ENCODE data around the gene GRB10. TPM values are rescaled to one million over a fixed set of nuclear protein-coding genes. Genes with fewer than 3 reads are reported as not detected.

Gene GRB10
- total and polyA plus RNA-seq, 4 donors: 11.6 to 68.6 (median 41.0) TPM

DNA sequence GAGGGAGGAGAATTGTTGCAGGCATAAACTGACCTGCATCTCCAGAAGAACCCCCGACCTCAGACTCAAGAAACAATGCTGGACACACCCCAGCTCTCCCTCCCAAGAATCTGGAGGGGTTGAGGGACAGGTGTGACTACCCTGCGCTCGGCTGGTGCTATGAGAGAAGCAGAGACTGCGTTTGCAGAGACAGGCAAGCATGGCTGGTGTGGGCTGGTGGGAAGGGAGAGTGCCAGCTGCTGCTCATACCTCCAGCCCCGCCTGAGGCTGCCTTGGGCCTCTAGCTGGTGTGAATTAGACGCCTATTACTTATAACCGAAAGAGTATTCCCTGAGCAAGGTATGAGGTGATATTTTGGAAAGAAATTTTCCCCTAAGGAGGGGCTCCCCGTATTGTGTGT is 169.2 kb downstream of the GRB10 start:
- Histone ChIP-seq H3K9ac (ENCODE audit: insufficient read depth in 1 of 2, low read length in 2 of 2) (no peak overlapping the region), H3K27ac (ENCODE audit: low read depth in 1 of 2, low read length in 1 of 2) (no peak overlapping the region), H3K36me3 (ENCODE audit: control insufficient read depth in 4 of 4, insufficient read depth in 4 of 4, low read length in 4 of 4) (peaks cover 21 to 36% (median 33%) of the 10 kb centered on the region in 4 donors), H3K4me1 (ENCODE audit: control insufficient read depth in 5 of 5, insufficient read depth in 5 of 5, low read length in 5 of 5) (no peaks in the 10 kb centered on the region), H3K4me3 (no peak overlapping the region), H3K9me3 (ENCODE audit: control insufficient read depth in 4 of 4, insufficient read depth in 3 of 4, low read length in 3 of 4) (no peaks in the 10 kb centered on the region), H3K27me3 (ENCODE audit: control insufficient read depth in 3 of 3, insufficient read depth in 3 of 3, low read length in 2 of 3) (no peaks in the 10 kb centered on the region)
- ATAC-seq (ENCODE audit: insufficient read depth, low FRiP score) (no peak), DNase-seq (no peak)
- WGBS, 2 donors: 92 to 94% methylated on average over 8 of the region's 8 CpGs
- TF ChIP-seq, protein P1, sequence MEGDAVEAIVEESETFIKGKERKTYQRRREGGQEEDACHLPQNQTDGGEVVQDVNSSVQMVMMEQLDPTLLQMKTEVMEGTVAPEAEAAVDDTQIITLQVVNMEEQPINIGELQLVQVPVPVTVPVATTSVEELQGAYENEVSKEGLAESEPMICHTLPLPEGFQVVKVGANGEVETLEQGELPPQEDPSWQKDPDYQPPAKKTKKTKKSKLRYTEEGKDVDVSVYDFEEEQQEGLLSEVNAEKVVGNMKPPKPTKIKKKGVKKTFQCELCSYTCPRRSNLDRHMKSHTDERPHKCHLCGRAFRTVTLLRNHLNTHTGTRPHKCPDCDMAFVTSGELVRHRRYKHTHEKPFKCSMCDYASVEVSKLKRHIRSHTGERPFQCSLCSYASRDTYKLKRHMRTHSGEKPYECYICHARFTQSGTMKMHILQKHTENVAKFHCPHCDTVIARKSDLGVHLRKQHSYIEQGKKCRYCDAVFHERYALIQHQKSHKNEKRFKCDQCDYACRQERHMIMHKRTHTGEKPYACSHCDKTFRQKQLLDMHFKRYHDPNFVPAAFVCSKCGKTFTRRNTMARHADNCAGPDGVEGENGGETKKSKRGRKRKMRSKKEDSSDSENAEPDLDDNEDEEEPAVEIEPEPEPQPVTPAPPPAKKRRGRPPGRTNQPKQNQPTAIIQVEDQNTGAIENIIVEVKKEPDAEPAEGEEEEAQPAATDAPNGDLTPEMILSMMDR (IDR thresholded peaks at IDR 0.05; ENCODE audit: control extremely low read depth, extremely low read depth): no peak

DNA sequence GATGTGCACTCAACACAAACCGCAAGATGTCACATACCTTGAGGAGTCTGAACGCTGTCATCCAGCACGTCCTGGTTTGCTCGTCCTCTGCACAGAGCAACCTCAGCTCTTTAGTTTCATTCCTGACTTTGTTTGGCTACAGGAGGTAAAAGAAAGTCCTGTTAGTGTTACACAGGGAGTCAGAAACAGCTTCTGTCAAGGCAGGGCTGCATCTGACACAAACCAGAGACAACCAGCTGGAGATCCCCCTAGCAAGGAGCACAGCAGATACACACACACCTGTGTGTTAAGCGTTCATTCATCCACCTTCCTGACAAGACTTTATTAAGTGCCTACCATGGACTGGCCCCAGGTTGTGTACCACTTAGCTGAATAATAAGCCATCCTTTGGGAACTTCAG is 170.0 kb downstream of the GRB10 start:
- ATAC-seq (ENCODE audit: insufficient read depth, low FRiP score) (no peak), DNase-seq (no peak)
- Histone ChIP-seq H3K9ac (ENCODE audit: insufficient read depth in 1 of 2, low read length in 2 of 2) (no peak overlapping the region), H3K27me3 (ENCODE audit: control insufficient read depth in 3 of 3, insufficient read depth in 3 of 3, low read length in 2 of 3) (no peaks in the 10 kb centered on the region), H3K36me3 (ENCODE audit: control insufficient read depth in 4 of 4, insufficient read depth in 4 of 4, low read length in 4 of 4) (peaks cover 21 to 36% (median 34%) of the 10 kb centered on the region in 4 donors), H3K4me1 (ENCODE audit: control insufficient read depth in 5 of 5, insufficient read depth in 5 of 5, low read length in 5 of 5) (no peaks in the 10 kb centered on the region), H3K9me3 (ENCODE audit: control insufficient read depth in 4 of 4, insufficient read depth in 3 of 4, low read length in 3 of 4) (no peaks in the 10 kb centered on the region), H3K27ac (ENCODE audit: low read depth in 1 of 2, low read length in 1 of 2) (no peak overlapping the region), H3K4me3 (no peak overlapping the region)
- 95 to 98% methylated on average over 5 of the region's 5 CpGs for WGBS, 2 donors
- TF ChIP-seq, protein P1 (IDR thresholded peaks at IDR 0.05; ENCODE audit: control extremely low read depth, extremely low read depth): no peak

DNA sequence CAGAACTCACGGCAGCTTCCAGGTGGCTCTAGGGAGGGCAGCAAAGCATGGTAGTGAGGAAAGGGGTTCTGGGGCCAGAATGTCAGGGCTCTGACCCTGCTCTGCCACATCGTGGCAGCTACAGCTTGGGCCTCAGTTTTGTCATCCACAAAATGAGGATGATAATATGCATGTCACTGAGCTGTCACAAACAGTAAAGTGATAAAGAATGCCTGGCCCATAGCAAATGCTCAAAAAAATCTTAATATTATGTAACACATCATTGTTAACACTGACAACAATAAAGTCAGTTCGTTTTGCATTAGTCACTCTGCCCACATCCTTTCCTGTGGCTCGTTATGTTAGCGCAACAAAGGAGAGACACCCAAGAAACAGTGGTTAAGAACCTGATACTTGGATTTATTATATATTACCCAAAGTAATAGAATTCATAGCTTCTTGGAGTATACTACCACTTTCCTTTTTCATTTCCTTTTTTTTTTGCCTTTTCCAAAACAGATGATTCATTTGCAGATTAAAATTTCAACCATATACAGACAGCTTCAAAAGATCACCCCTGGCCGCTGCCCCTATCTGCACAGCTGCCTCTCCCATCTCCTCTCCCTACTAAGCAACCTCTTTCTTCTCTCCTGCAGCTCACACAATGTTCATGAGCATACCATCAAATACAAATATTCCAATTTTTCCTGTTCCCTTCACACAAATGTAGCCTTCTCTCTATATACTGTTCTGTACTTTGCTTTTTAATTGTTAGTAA is 172.0 kb downstream of the GRB10 start:
- Histone ChIP-seq H3K36me3 (ENCODE audit: control insufficient read depth in 4 of 4, insufficient read depth in 4 of 4, low read length in 4 of 4) (peaks cover 28 to 41% (median 31%) of the 10 kb centered on the region in 4 donors), H3K4me1 (ENCODE audit: control insufficient read depth in 5 of 5, insufficient read depth in 5 of 5, low read length in 5 of 5) (no peaks in the 10 kb centered on the region), H3K4me3 (no peak overlapping the region), H3K27me3 (ENCODE audit: control insufficient read depth in 3 of 3, insufficient read depth in 3 of 3, low read length in 2 of 3) (no peaks in the 10 kb centered on the region), H3K27ac (ENCODE audit: low read depth in 1 of 2, low read length in 1 of 2) (no peak overlapping the region), H3K9ac (ENCODE audit: insufficient read depth in 1 of 2, low read length in 2 of 2) (no peak overlapping the region), H3K9me3 (ENCODE audit: control insufficient read depth in 4 of 4, insufficient read depth in 3 of 4, low read length in 3 of 4) (no peaks in the 10 kb centered on the region)
- ATAC-seq (ENCODE audit: insufficient read depth, low FRiP score) (no peak), DNase-seq (no peak)
- TF ChIP-seq, protein P1 (IDR thresholded peaks at IDR 0.05; ENCODE audit: control extremely low read depth, extremely low read depth): no peak
- 39 to 54% methylated on average over 6 of the region's 6 CpGs for whole genome bisulfite sequencing, 2 donors

Data from lung (tissue), 12 donors.